ENCODE results near the gene TNXB. TPM values are rescaled to one million over a fixed set of nuclear protein-coding genes. Genes with fewer than 3 reads are reported as not detected.

The TNXB gene
- total RNA-seq, 1 experiment from 2014 or later: 2.7 TPM

- CTCF ChIA-PET: no interaction called here
- no peak for TF ChIP-seq CTCF (IDR thresholded peaks at IDR 0.05; ENCODE audit: insufficient read depth in 1 of 2, low read depth in 1 of 2, low read length in 1 of 2, severe bottlenecking in 1 of 2, unreplicated experiment in 1 of 2)
- Mint-ChIP-seq H3K9me3 (ENCODE audit: unreplicated experiment) (no peaks in the 10 kb centered on the region), H3K4me1 (ENCODE audit: low read depth, unreplicated experiment) (no peaks in the 10 kb centered on the region), H3K27me3 (ENCODE audit: insufficient read depth, unreplicated experiment) (no peaks in the 10 kb centered on the region), H3K4me3 (ENCODE audit: unreplicated experiment) (no peak overlapping the region), H3K36me3 (ENCODE audit: insufficient read depth, unreplicated experiment) (no peaks in the 10 kb centered on the region), H3K27ac (ENCODE audit: unreplicated experiment) (no peak overlapping the region)
- no peak for DNase-seq
- no peaks in the 10 kb centered on the region for H3K4me1 ChIP-seq
- no peaks in the 10 kb centered on the region for H3K27me3 ChIP-seq (replicated peaks; ENCODE audit: control insufficient read depth, insufficient read depth, low read length)
- H3K36me3 ChIP-seq (ENCODE audit: control insufficient read depth, insufficient read depth, low read length): no peaks in the 10 kb centered on the region
- H3K4me3 ChIP-seq (ENCODE audit: low read depth, low read length): no peak overlapping the region
- no peaks in the 10 kb centered on the region for H3K9me3 ChIP-seq
- BruUV-seq (replicated peaks): no TSS peak
- intact Hi-C loops (cut with micrococcal nuclease; ENCODE audit: unreplicated experiment): no loop called here
- POLR2A ChIA-PET: no interaction called here
Measured at GRCh38 chr6:32064706-32065105, 44.4 kb downstream of the TNXB start.

GRCh38 chr6:32060966-32061655 is 48.0 kb downstream of the TNXB start:
- no TSS peak for BruUV-seq (replicated peaks)
- POLR2A ChIA-PET: no interaction called here

GRCh38 chr6:32058511-32058963 is 50.6 kb downstream of the TNXB start:
- no peak for DNase-seq
- TF ChIP-seq CTCF (IDR thresholded peaks at IDR 0.05; ENCODE audit: insufficient read depth in 1 of 2, low read depth in 1 of 2, low read length in 1 of 2, severe bottlenecking in 1 of 2, unreplicated experiment in 1 of 2): no peak
- no peak overlapping the region for H3K4me3 Mint-ChIP-seq (ENCODE audit: unreplicated experiment)
- H3K27ac Mint-ChIP-seq (ENCODE audit: unreplicated experiment): no peak overlapping the region
- no TSS peak for BruUV-seq (replicated peaks)
- Histone ChIP-seq H3K4me3 (ENCODE audit: low read depth, low read length) (no peak overlapping the region), H3K4me1 (no peaks in the 10 kb centered on the region), H3K36me3 (ENCODE audit: control insufficient read depth, insufficient read depth, low read length) (no peaks in the 10 kb centered on the region), H3K9me3 (no peaks in the 10 kb centered on the region), H3K27me3 (replicated peaks; ENCODE audit: control insufficient read depth, insufficient read depth, low read length) (no peaks in the 10 kb centered on the region)
- H3K36me3 Mint-ChIP-seq (ENCODE audit: insufficient read depth, unreplicated experiment): no peaks in the 10 kb centered on the region
- no peaks in the 10 kb centered on the region for H3K4me1 Mint-ChIP-seq (ENCODE audit: low read depth, unreplicated experiment)
- intact Hi-C loops (cut with micrococcal nuclease; ENCODE audit: unreplicated experiment): no loop called here
- H3K9me3 Mint-ChIP-seq (ENCODE audit: unreplicated experiment): no peaks in the 10 kb centered on the region
- H3K27me3 Mint-ChIP-seq (ENCODE audit: insufficient read depth, unreplicated experiment): peaks cover 10% of the 10 kb centered on the region
- POLR2A ChIA-PET: no interaction called here
- CTCF ChIA-PET: no interaction called here

More at GRCh38 chr6:32060966-32061655, 48.0 kb downstream of the TNXB start:
- Histone ChIP-seq H3K4me1 (no peaks in the 10 kb centered on the region), H3K4me3 (ENCODE audit: low read depth, low read length) (no peak overlapping the region), H3K27me3 (replicated peaks; ENCODE audit: control insufficient read depth, insufficient read depth, low read length) (no peaks in the 10 kb centered on the region), H3K36me3 (ENCODE audit: control insufficient read depth, insufficient read depth, low read length) (no peaks in the 10 kb centered on the region), H3K9me3 (no peaks in the 10 kb centered on the region)
- H3K27me3 Mint-ChIP-seq (ENCODE audit: insufficient read depth, unreplicated experiment): peaks cover 10% of the 10 kb centered on the region
- TF ChIP-seq CTCF (IDR thresholded peaks at IDR 0.05; ENCODE audit: insufficient read depth in 1 of 2, low read depth in 1 of 2, low read length in 1 of 2, severe bottlenecking in 1 of 2, unreplicated experiment in 1 of 2): peak in 1 of 2 experiments; percentile 44
- CTCF ChIA-PET: no interaction called here
- H3K4me1 Mint-ChIP-seq (ENCODE audit: low read depth, unreplicated experiment): no peaks in the 10 kb centered on the region
- no peaks in the 10 kb centered on the region for H3K36me3 Mint-ChIP-seq (ENCODE audit: insufficient read depth, unreplicated experiment)
- intact Hi-C loops (cut with micrococcal nuclease; ENCODE audit: unreplicated experiment): loop anchor here (1.0 kb wide), 2 partner anchors 55 to 93 kb away; partner anchors contain the start of gene PPT2
- DNase-seq: peak in 1 of 2 experiments; percentile 38
- H3K27ac Mint-ChIP-seq (ENCODE audit: unreplicated experiment): no peak overlapping the region
- H3K4me3 Mint-ChIP-seq (ENCODE audit: unreplicated experiment): peak overlapping the region; percentile 51
- H3K9me3 Mint-ChIP-seq (ENCODE audit: unreplicated experiment): no peaks in the 10 kb centered on the region

Data from Caco-2 (cell line).